ENCODE data around the gene UBR3. TPM values are rescaled to one million over a fixed set of nuclear protein-coding genes. Genes with fewer than 3 reads are reported as not detected.

Gene UBR3
- total and polyA plus RNA-seq, 2 experiments from 2014 or later, result 18.7 to 53.1 TPM

- no peaks in the 10 kb centered on the region for H3K27me3 ChIP-seq
- H3K9me3 ChIP-seq (ENCODE audit: low read depth), result no peaks in the 10 kb centered on the region
- no peak overlapping the region for H3K4me3 ChIP-seq
- TF ChIP-seq CTCF (IDR thresholded peaks at IDR 0.05; ENCODE audit: low read depth, low read length), result no peak
- H3K36me3 ChIP-seq, result no peaks in the 10 kb centered on the region
- H3K27ac ChIP-seq, result peak overlapping the region; percentile 20
- peak in 1 of 2 donors; percentile 38 for DNase-seq (ENCODE audit: low read depth in 1 of 2, low spot score in 1 of 2)
- H3K4me1 ChIP-seq (ENCODE audit: low read depth), result peaks cover 11% of the 10 kb centered on the region
Observed at GRCh38 chr2:169910109-169910799, 83.0 kb downstream of the UBR3 start.

GRCh38 chr2:169911119-169911518, 83.9 kb downstream of the UBR3 start:
- Histone ChIP-seq H3K9me3 (ENCODE audit: low read depth) (no peaks in the 10 kb centered on the region), H3K36me3 (no peaks in the 10 kb centered on the region), H3K27me3 (no peaks in the 10 kb centered on the region), H3K27ac (no peak overlapping the region), H3K4me1 (ENCODE audit: low read depth) (peaks cover 11% of the 10 kb centered on the region), H3K4me3 (no peak overlapping the region)
- no peak for DNase-seq (ENCODE audit: low read depth in 1 of 2, low spot score in 1 of 2)
- TF ChIP-seq CTCF (IDR thresholded peaks at IDR 0.05; ENCODE audit: low read depth, low read length), result no peak

- no peak for TF ChIP-seq CTCF (IDR thresholded peaks at IDR 0.05; ENCODE audit: low read depth, low read length)
- no peak for DNase-seq (ENCODE audit: low read depth in 1 of 2, low spot score in 1 of 2)
Observed at GRCh38 chr2:169916623-169917022, 89.4 kb downstream of the UBR3 start.

GRCh38 chr2:169923977-169924376, 96.7 kb downstream of the UBR3 start:
- Histone ChIP-seq H3K27ac (no peak overlapping the region), H3K9me3 (ENCODE audit: low read depth) (no peaks in the 10 kb centered on the region), H3K4me1 (ENCODE audit: low read depth) (no peaks in the 10 kb centered on the region), H3K27me3 (no peaks in the 10 kb centered on the region), H3K4me3 (no peak overlapping the region), H3K36me3 (peaks cover 28% of the 10 kb centered on the region)
- no peak for DNase-seq (ENCODE audit: low read depth in 1 of 2, low spot score in 1 of 2)
- TF ChIP-seq CTCF (IDR thresholded peaks at IDR 0.05; ENCODE audit: low read depth, low read length), result no peak

More at GRCh38 chr2:169916623-169917022, 89.4 kb downstream of the UBR3 start:
- Histone ChIP-seq H3K4me3 (no peak overlapping the region), H3K9me3 (ENCODE audit: low read depth) (no peaks in the 10 kb centered on the region), H3K4me1 (ENCODE audit: low read depth) (no peaks in the 10 kb centered on the region), H3K27me3 (no peaks in the 10 kb centered on the region), H3K36me3 (peaks cover 3% of the 10 kb centered on the region), H3K27ac (no peak overlapping the region)

GRCh38 chr2:169925968-169926367, 98.7 kb downstream of the UBR3 start:
- no peaks in the 10 kb centered on the region for H3K27me3 ChIP-seq
- H3K4me1 ChIP-seq (ENCODE audit: low read depth), result no peaks in the 10 kb centered on the region
- H3K4me3 ChIP-seq, result no peak overlapping the region
- DNase-seq (ENCODE audit: low read depth in 1 of 2, low spot score in 1 of 2), result no peak
- H3K27ac ChIP-seq, result no peak overlapping the region
- peaks cover 28% of the 10 kb centered on the region for H3K36me3 ChIP-seq
- H3K9me3 ChIP-seq (ENCODE audit: low read depth), result no peaks in the 10 kb centered on the region
- no peak for TF ChIP-seq CTCF (IDR thresholded peaks at IDR 0.05; ENCODE audit: low read depth, low read length)

Data from cardiac muscle cell (in vitro differentiated cells and primary cell).